ENCODE results near the gene PTPN3.

PTPN3 gene

GRCh38 chr9:109383947-109384346 is 114.2 kb downstream of the PTPN3 start:
- H3K4me3 ChIP-seq: no peak overlapping the region
- no peak for DNase-seq (ENCODE audit: low spot score)
- TF ChIP-seq CTCF (IDR thresholded peaks at IDR 0.05): no peak
- no peak overlapping the region for H3K27ac ChIP-seq

GRCh38 chr9:109383356-109383755 is 114.8 kb downstream of the PTPN3 start:
- TF ChIP-seq CTCF (IDR thresholded peaks at IDR 0.05): no peak
- no peak overlapping the region for H3K4me3 ChIP-seq
- no peak for DNase-seq (ENCODE audit: low spot score)
- no peak overlapping the region for H3K27ac ChIP-seq

GRCh38 chr9:109382585-109382984 is 115.5 kb downstream of the PTPN3 start:
- Histone ChIP-seq H3K27ac (no peak overlapping the region), H3K4me3 (no peak overlapping the region)
- no peak for DNase-seq (ENCODE audit: low spot score)
- no peak for TF ChIP-seq CTCF (IDR thresholded peaks at IDR 0.05)

GRCh38 chr9:109382182-109382581 is 115.9 kb downstream of the PTPN3 start:
- no peak overlapping the region for H3K27ac ChIP-seq
- H3K4me3 ChIP-seq: no peak overlapping the region
- TF ChIP-seq CTCF (IDR thresholded peaks at IDR 0.05): no peak
- no peak for DNase-seq (ENCODE audit: low spot score)

- DNase-seq (ENCODE audit: low spot score): no peak
- no peak overlapping the region for H3K4me3 ChIP-seq
- no peak overlapping the region for H3K27ac ChIP-seq
- no peak for TF ChIP-seq CTCF (IDR thresholded peaks at IDR 0.05)
These were observed 116.9 kb downstream of the PTPN3 start for GRCh38 chr9:109381011-109381729.

- Histone ChIP-seq H3K4me3 (no peak overlapping the region), H3K27ac (no peak overlapping the region)
- no peak for DNase-seq (ENCODE audit: low spot score)
- no peak for TF ChIP-seq CTCF (IDR thresholded peaks at IDR 0.05)
These were observed 118.6 kb downstream of the PTPN3 start for GRCh38 chr9:109379513-109379912.

GRCh38 chr9:109378316-109378715 is 119.8 kb downstream of the PTPN3 start:
- no peak for TF ChIP-seq CTCF (IDR thresholded peaks at IDR 0.05)
- DNase-seq (ENCODE audit: low spot score): no peak
- H3K27ac ChIP-seq: no peak overlapping the region

More at GRCh38 chr9:109378316-109378715, 119.8 kb downstream of the PTPN3 start:
- H3K4me3 ChIP-seq: no peak overlapping the region

Data from coronary artery (tissue), 2 donors.